A549 treated with dexamethasone at 1 μM for 4 hours (cell line): ENCODE results near the gene GART. TPM values are rescaled to one million over a fixed set of nuclear protein-coding genes. Genes with fewer than 3 reads are reported as not detected.

ENCODE experiments used
- total RNA-seq: library from RNA; stranded (reverse); fragments of 200-300 nt; extraction: Qiagen RNA extraction; gene quantifications from 5 replicates; pipeline ENCODE4 v1.2.3, GENCODE V29; 2022

Gene GART
- total RNA-seq = 58.6 to 76.2 TPM (median 67.1 TPM) in 5 replicates

GRCh38 chr21:33541756-33542639 is at the start of gene GART:
GART (minus strand) TSS chr21:33542117; CDS start chr21:33539315, 2,802 bp downstream.

GRCh38 chr21:33588485-33589335 is 46.8 kb upstream of the GART start, which contains the start of gene DONSON:
DONSON (minus strand) TSS chr21:33588684; CDS start chr21:33588641, 43 bp downstream.

GRCh38 chr21:33542640-33543504 is 955 bp upstream of the GART start, which contains the start of gene SON:
SON (plus strand) TSS chr21:33543038; CDS start chr21:33543093, 55 bp downstream.

GRCh38 chr21:33491373-33492102 is 50.4 kb downstream of the GART start, which contains the start of gene DNAJC28:
DNAJC28 (minus strand) TSS chr21:33491716; CDS start chr21:33489393, 2,323 bp downstream.

GRCh38 chr21:33479679-33480480 is 62.0 kb downstream of the GART start, which contains the start of gene TMEM50B:
TMEM50B (minus strand) TSS chr21:33479974; CDS start chr21:33468885, 11,089 bp downstream.

Other genes starting within 250 kb of the GART start
- gene IFNAR1, start 217.1 kb downstream of the GART start, total RNA-seq = 14.9 to 22.6 TPM (median 17.7 TPM) in 5 replicates
- gene IFNGR2, start 138.7 kb downstream of the GART start, total RNA-seq = 52.4 to 60.1 TPM (median 56.5 TPM) in 5 replicates
- 10.5 to 11.5 TPM (median 11.1 TPM) in 5 replicates for gene TMEM50B, start 62.1 kb downstream of the GART start, total RNA-seq
- 0.26 to 0.40 TPM (median 0.31 TPM) in 5 replicates for gene DNAJC28, start 50.4 kb downstream of the GART start, total RNA-seq
- 75.6 to 98.8 TPM (median 89.3 TPM) in 5 replicates for gene SON, start 921 bp upstream of the GART start, total RNA-seq
- gene DONSON, start 46.6 kb upstream of the GART start, total RNA-seq = 14.5 to 17.4 TPM (median 16.6 TPM) in 5 replicates
- gene CRYZL1, start 99.6 kb upstream of the GART start, total RNA-seq = 12.2 to 15.0 TPM (median 13.7 TPM) in 5 replicates
- 20.0 to 23.4 TPM (median 21.8 TPM) in 5 replicates for gene ITSN1, start 100.4 kb upstream of the GART start, total RNA-seq